Tibial nerve (tissue), 4 donors: ENCODE results near the gene CYB5B. TPM values are rescaled to one million over a fixed set of nuclear protein-coding genes. Genes with fewer than 3 reads are reported as not detected.

Source experiments
- DNase-seq, 2 donors: peaks; one replicate each; pipeline ENCODE4 v3.0.0-alpha.2; 2019; ENCODE audit warnings: low spot score in 2 of 2
- H3K27ac ChIP-seq, 4 donors: fragments of 200-600 bp; sonication (generic) in 3 of 4; one replicate each; pipeline ENCODE4 v1.5.1; 2017 to 2019; ENCODE audit warnings: mild to moderate bottlenecking in 1 of 4
- H3K27me3 ChIP-seq, 2 donors: fragments of 200-600 bp; sonication (generic) in 1 of 2; one replicate each; pipeline versions ENCODE4 v1.5.1 to v1.6.0; 2017 to 2019
- H3K36me3 ChIP-seq, 3 donors: fragments of 200-600 bp; sonication (generic); one replicate each; pipeline ENCODE4 v1.5.1; 2018 to 2019
- H3K4me1 ChIP-seq, 4 donors: fragments of 200-600 bp; sonication (generic) in 3 of 4; one replicate each; pipeline ENCODE4 v1.5.1; 2017 to 2019
- H3K4me3 ChIP-seq, 4 donors: fragments of 200-600 bp; sonication (generic) in 3 of 4; one replicate each; pipeline ENCODE4 v1.5.1; 2017 to 2019; ENCODE audit warnings: mild to moderate bottlenecking in 1 of 4, moderate library complexity in 1 of 4
- H3K9me3 ChIP-seq, 4 donors: fragments of 200-600 bp; sonication (generic) in 3 of 4; one replicate each; pipeline ENCODE4 v1.5.1; 2017 to 2019
- EP300 ChIP-seq, 2 donors: sonication (generic); formaldehyde crosslinking; IDR thresholded peaks; one replicate each; pipeline ENCODE4 v1.6.1; 2017; ENCODE audit warnings: antibody characterized with exemption in 2 of 2, mild to moderate bottlenecking in 1 of 2
- POLR2A ChIP-seq, 2 donors: fragments of 450-650 bp; IDR thresholded peaks; one replicate each; pipeline ENCODE4 v1.6.1; 2017; ENCODE audit warnings: antibody characterized with exemption in 2 of 2, mild to moderate bottlenecking in 2 of 2, moderate library complexity in 2 of 2
- WGBS, 2 donors: methylation state at CpG; one replicate each; pipeline ENCODE4 v1.1.5; 2018; 5-methylcytosine and 5-hydroxymethylcytosine counted together
- total RNA-seq, 4 donors: library from RNA; depleted of rRNA; stranded (reverse); fragments of >200 nt; gene quantifications; one replicate each; pipeline ENCODE4 v1.1.0, GENCODE V29; 2016
- TF ChIP-seq, protein P1 (sequence below), 5 experiments: fragments of 200-600 bp in 3 of 5; fragments of 450-650 bp in 2 of 5; sonication (generic) in 3 of 5; IDR thresholded peaks; one replicate each; pipeline ENCODE4 v1.5.1; 2016 to 2019; ENCODE audit warnings: antibody characterized with exemption in 5 of 5, mild to moderate bottlenecking in 3 of 5, moderate library complexity in 2 of 5

Gene CYB5B
- total RNA-seq, 4 donors from 2014 or later, result 26.6 to 45.9 (median 30.7) TPM

DNA sequence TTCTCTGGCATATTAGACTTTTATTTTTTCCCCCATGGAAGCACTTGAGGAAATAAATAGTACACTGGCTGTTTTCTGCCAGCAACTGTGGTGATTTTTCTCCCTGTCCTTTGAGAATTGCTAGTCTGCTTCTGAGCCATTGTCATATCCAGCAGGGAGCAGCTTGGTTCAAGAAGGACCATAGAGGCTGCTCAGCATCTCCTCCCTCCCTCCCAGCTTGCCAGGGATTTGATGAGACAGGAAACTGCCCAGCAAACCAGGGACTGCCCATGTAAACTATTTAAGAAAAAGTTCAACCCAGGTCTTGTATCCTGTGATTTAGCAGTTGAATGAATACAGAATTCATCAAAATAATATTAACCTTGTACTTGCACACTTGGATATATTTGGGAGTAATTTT lies 39.5 kb downstream of the CYB5B start:
- Histone ChIP-seq H3K27ac (no peak overlapping the region), H3K4me3 (no peak overlapping the region), H3K4me1 (peaks cover 0 to 26% (median 10%) of the 10 kb centered on the region in 4 donors), H3K36me3 (peaks cover 0 to 23% (median 0%) of the 10 kb centered on the region in 3 donors), H3K9me3 (no peaks in the 10 kb centered on the region), H3K27me3 (no peaks in the 10 kb centered on the region)
- no peak for DNase-seq
- TF ChIP-seq EP300 (IDR thresholded peaks at IDR 0.05) (no peak), POLR2A (IDR thresholded peaks at IDR 0.05) (no peak)
- TF ChIP-seq, protein P1, sequence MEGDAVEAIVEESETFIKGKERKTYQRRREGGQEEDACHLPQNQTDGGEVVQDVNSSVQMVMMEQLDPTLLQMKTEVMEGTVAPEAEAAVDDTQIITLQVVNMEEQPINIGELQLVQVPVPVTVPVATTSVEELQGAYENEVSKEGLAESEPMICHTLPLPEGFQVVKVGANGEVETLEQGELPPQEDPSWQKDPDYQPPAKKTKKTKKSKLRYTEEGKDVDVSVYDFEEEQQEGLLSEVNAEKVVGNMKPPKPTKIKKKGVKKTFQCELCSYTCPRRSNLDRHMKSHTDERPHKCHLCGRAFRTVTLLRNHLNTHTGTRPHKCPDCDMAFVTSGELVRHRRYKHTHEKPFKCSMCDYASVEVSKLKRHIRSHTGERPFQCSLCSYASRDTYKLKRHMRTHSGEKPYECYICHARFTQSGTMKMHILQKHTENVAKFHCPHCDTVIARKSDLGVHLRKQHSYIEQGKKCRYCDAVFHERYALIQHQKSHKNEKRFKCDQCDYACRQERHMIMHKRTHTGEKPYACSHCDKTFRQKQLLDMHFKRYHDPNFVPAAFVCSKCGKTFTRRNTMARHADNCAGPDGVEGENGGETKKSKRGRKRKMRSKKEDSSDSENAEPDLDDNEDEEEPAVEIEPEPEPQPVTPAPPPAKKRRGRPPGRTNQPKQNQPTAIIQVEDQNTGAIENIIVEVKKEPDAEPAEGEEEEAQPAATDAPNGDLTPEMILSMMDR (IDR thresholded peaks at IDR 0.05), result no peak

DNA sequence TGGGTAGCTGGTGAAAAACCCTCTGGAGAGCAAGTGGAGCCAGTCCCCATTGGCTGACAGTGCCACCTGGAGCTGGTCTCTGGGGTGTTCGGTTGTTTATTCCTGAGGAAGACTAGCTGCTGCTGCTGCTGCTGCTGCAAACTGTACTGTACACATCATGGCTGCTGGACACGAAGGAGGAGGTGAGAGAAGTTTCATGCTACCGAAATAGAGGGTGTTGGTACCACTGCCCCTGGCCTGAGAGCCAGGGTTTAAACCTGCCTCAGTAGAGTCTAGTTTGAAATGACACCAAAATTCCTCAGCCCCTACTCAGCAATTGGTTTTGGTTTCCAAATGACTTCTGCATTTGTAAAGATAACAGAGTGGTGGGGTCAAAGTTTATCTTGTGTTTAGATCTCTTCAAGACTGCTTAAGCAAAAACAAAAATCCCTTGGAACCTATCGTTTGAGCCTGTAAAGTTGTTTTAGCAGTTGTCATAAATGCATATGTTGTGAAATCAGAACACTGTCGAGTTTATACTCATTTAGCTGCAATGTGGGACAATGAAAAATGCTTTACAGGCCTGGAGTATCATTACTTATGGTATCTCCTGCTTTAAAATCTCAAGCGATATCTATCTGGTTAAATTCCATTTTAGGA lies 40.8 kb downstream of the CYB5B start:
- Histone ChIP-seq H3K36me3 (peaks cover 0 to 14% (median 0%) of the 10 kb centered on the region in 3 donors), H3K4me1 (peaks cover 0 to 30% (median 11%) of the 10 kb centered on the region in 4 donors), H3K27me3 (no peaks in the 10 kb centered on the region), H3K27ac (no peak overlapping the region), H3K4me3 (no peak overlapping the region), H3K9me3 (no peaks in the 10 kb centered on the region)
- no peak for DNase-seq
- WGBS, 2 donors, result 59% methylated on average over 6 of the region's 6 CpGs
- TF ChIP-seq POLR2A (IDR thresholded peaks at IDR 0.05) (no peak), EP300 (IDR thresholded peaks at IDR 0.05) (no peak)
- TF ChIP-seq, protein P1 (IDR thresholded peaks at IDR 0.05), result no peak

DNA sequence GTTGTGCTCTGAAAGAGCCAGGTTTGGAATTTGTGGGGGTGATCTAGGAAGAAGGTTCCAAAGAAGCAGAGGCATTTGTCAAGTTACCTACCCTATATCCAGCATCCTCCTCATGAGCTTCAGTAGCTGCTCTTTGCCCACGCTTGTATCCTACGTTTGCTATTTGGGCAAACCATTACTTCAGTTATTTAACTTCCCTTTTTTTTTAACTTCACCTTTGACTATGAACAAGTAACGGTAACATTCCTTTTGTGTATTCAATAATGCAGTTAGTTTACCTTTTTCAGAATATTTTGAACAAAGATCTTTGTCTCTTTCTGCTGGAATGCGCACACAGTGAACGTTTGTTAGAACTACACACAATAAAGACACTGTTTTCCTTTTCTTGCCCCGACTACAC lies 41.5 kb downstream of the CYB5B start:
- no peak overlapping the region for H3K27ac ChIP-seq
- peaks cover 0 to 30% (median 12%) of the 10 kb centered on the region in 4 donors for H3K4me1 ChIP-seq
- H3K4me3 ChIP-seq, result no peak overlapping the region
- H3K27me3 ChIP-seq, result no peaks in the 10 kb centered on the region
- TF ChIP-seq, protein P1 (IDR thresholded peaks at IDR 0.05), result no peak
- no peak for TF ChIP-seq POLR2A (IDR thresholded peaks at IDR 0.05)
- no peak for TF ChIP-seq EP300 (IDR thresholded peaks at IDR 0.05)
- no peak for DNase-seq
- WGBS, 2 donors, result 49 to 54% methylated on average over 6 of the region's 6 CpGs
- no peaks in the 10 kb centered on the region for H3K9me3 ChIP-seq
- H3K36me3 ChIP-seq, result peaks cover 0 to 14% (median 0%) of the 10 kb centered on the region in 3 donors

DNA sequence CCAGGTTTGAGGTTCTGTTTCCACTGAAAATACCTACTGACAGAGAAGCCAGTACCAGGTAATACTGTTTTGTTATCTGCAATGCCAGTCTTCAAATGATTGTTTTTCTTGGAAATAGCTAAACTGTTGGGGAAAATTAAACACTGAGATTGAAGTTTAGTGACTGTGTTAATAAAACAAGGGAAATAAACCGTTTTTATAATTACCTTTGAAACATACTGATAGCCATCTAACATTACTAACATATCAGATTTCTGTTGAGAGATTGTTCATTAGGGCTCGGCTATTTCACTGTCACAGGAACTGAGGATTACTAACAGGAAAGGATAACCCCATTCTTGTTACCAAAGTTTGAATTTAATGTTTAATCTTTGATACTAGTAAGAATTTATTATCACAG lies 42.1 kb downstream of the CYB5B start:
- peaks cover 0 to 30% (median 12%) of the 10 kb centered on the region in 4 donors for H3K4me1 ChIP-seq
- TF ChIP-seq, protein P1 (IDR thresholded peaks at IDR 0.05), result no peak
- TF ChIP-seq POLR2A (IDR thresholded peaks at IDR 0.05), result no peak
- no peak for TF ChIP-seq EP300 (IDR thresholded peaks at IDR 0.05)
- H3K27me3 ChIP-seq, result no peaks in the 10 kb centered on the region
- H3K4me3 ChIP-seq, result no peak overlapping the region
- peaks cover 0 to 14% (median 0%) of the 10 kb centered on the region in 3 donors for H3K36me3 ChIP-seq
- DNase-seq, result no peak
- no peak overlapping the region for H3K27ac ChIP-seq
- WGBS, 2 donors, result 63 to 69% methylated on average over 2 of the region's 2 CpGs
- H3K9me3 ChIP-seq, result no peaks in the 10 kb centered on the region

DNA sequence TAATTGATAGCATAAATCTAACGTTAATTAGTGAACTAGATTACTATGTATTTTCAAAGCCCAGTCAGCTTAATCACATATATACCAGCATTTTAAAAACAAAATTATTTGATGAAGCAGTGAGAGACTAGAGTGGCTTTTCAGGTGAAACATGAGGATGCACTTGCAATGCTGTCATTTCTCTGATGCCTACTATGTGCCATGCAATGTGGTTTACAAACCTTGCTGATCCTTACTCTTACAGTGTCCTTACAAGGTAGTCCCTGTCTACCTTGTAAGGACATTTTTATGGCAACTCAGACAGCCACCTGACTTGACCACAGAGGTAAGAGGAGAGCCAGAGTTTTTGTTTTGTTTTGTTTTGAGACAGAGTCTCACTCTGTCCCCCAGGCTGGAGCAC lies 42.7 kb downstream of the CYB5B start:
- H3K36me3 ChIP-seq, result peaks cover 0 to 13% (median 0%) of the 10 kb centered on the region in 3 donors
- H3K27ac ChIP-seq, result no peak overlapping the region
- 57 to 80% methylated on average over 1 of the region's 1 CpG for WGBS, 2 donors
- TF ChIP-seq POLR2A (IDR thresholded peaks at IDR 0.05) (no peak), EP300 (IDR thresholded peaks at IDR 0.05) (no peak)
- TF ChIP-seq, protein P1 (IDR thresholded peaks at IDR 0.05), result no peak
- H3K4me3 ChIP-seq, result no peak overlapping the region
- no peak for DNase-seq
- no peaks in the 10 kb centered on the region for H3K27me3 ChIP-seq
- peaks cover 0 to 30% (median 12%) of the 10 kb centered on the region in 4 donors for H3K4me1 ChIP-seq
- H3K9me3 ChIP-seq, result no peaks in the 10 kb centered on the region
